ENCODE data around the gene PKP4. TPM values are rescaled to one million over a fixed set of nuclear protein-coding genes. Genes with fewer than 3 reads are reported as not detected.

The PKP4 gene
- total and polyA plus RNA-seq, 9 of the 15 experiments (the other 6 are each of a cell fraction or from before 2014, with no cell fraction given) = 24.6 to 99.1 (median 74.0) TPM

DNA sequence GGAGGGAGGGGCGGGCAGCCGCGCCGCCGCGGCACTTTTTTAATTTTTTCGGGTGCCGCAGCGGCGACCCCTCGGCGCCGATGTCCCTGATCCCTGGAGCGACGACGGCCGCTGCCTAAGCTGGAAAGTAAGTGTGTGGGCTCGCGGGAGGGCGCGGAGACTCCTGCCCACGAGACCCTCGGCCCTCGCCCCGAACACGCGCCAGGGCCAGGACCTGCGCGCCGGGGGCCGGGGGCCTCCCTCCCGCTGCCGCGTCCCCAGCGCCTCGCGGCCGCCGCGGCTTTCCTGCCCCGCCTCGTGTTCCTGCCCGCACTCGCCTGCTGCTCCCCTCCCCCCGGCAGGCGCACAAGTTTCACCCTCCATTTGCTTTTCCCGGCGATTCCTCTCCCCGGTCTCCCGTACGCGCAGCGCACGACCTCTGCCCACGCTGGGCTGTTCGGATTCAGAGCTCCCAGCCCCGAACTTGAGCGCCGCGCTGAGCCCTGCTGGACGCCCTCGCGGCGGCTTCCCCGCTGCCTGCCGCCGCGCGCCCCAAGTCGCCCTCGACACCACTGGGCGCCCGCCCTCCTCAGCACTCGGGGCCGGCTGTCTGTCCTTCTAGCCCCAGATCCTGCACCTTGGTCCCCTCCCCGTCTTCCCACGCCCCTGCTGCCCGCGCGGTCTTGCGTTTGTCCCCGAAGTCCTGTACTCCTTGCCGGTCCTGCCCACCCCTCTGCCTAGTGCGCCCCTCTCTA is 507 bp downstream of the PKP4 start (continued):
- no peak for TF ChIP-seq PURB (CRISPR knock-in tag; IDR thresholded peaks at IDR 0.05; ENCODE audit: low read depth)
- no peak for TF ChIP-seq BMI1 (IDR thresholded peaks at IDR 0.05; ENCODE audit: low read length)
- no peak for TF ChIP-seq NFATC3 (IDR thresholded peaks at IDR 0.05)
- no peak for TF ChIP-seq CHCHD3 (CRISPR knock-in tag; IDR thresholded peaks at IDR 0.05)
- TF ChIP-seq, protein P1, sequence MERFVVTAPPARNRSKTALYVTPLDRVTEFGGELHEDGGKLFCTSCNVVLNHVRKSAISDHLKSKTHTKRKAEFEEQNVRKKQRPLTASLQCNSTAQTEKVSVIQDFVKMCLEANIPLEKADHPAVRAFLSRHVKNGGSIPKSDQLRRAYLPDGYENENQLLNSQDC (CRISPR knock-in tag; IDR thresholded peaks at IDR 0.05) = no peak
- no peak for TF ChIP-seq SRSF7 (optimal IDR thresholded peaks at IDR 0.05; ENCODE audit: low read depth, low read length)
- TF ChIP-seq, protein P2, sequence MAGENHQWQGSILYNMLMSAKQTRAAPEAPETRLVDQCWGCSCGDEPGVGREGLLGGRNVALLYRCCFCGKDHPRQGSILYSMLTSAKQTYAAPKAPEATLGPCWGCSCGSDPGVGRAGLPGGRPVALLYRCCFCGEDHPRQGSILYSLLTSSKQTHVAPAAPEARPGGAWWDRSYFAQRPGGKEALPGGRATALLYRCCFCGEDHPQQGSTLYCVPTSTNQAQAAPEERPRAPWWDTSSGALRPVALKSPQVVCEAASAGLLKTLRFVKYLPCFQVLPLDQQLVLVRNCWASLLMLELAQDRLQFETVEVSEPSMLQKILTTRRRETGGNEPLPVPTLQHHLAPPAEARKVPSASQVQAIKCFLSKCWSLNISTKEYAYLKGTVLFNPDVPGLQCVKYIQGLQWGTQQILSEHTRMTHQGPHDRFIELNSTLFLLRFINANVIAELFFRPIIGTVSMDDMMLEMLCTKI (IDR thresholded peaks at IDR 0.05; ENCODE audit: partially characterized antibody) = no peak
- no peak for TF ChIP-seq TRIM28 (IDR thresholded peaks at IDR 0.05)
- TF ChIP-seq HLTF (IDR thresholded peaks at IDR 0.05) = peak; percentile 47; the same call in 1 of the 2 replicates
- TF ChIP-seq, protein P3, sequence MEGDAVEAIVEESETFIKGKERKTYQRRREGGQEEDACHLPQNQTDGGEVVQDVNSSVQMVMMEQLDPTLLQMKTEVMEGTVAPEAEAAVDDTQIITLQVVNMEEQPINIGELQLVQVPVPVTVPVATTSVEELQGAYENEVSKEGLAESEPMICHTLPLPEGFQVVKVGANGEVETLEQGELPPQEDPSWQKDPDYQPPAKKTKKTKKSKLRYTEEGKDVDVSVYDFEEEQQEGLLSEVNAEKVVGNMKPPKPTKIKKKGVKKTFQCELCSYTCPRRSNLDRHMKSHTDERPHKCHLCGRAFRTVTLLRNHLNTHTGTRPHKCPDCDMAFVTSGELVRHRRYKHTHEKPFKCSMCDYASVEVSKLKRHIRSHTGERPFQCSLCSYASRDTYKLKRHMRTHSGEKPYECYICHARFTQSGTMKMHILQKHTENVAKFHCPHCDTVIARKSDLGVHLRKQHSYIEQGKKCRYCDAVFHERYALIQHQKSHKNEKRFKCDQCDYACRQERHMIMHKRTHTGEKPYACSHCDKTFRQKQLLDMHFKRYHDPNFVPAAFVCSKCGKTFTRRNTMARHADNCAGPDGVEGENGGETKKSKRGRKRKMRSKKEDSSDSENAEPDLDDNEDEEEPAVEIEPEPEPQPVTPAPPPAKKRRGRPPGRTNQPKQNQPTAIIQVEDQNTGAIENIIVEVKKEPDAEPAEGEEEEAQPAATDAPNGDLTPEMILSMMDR (IDR thresholded peaks at IDR 0.05 in 2 of 3, conservative IDR thresholded peaks at IDR 0.05 in 1 of 3; ENCODE audit: insufficient read depth in 2 of 3, low read depth in 1 of 3, low read length in 3 of 3) = peak in 1 of 3 experiments; percentile 13; a peak in 3 of 6 replicates
- TF ChIP-seq KDM2B (CRISPR knock-in tag; IDR thresholded peaks at IDR 0.05) = no peak
- no peak for TF ChIP-seq ZFP1 (CRISPR knock-in tag; IDR thresholded peaks at IDR 0.05)
- no peak for TF ChIP-seq ZFPM2 (CRISPR knock-in tag; IDR thresholded peaks at IDR 0.05)
- TF ChIP-seq NCOA6 (IDR thresholded peaks at IDR 0.05) = no peak
- no peak for TF ChIP-seq HNRNPH1 (optimal IDR thresholded peaks at IDR 0.05; ENCODE audit: low read depth, low read length)
- TF ChIP-seq ZNF23 (CRISPR knock-in tag; IDR thresholded peaks at IDR 0.05) = no peak
- TF ChIP-seq BRCA1 (IDR thresholded peaks at IDR 0.05) = no peak
- no peak for TF ChIP-seq BRCA1 (CRISPR knock-in tag; IDR thresholded peaks at IDR 0.05)
- no peak for TF ChIP-seq KHSRP (IDR thresholded peaks at IDR 0.05)
- no peak for TF ChIP-seq SRF (CRISPR knock-in tag; IDR thresholded peaks at IDR 0.05)
- TF ChIP-seq NELFE (IDR thresholded peaks at IDR 0.05; ENCODE audit: insufficient read depth, insufficient read length) = no peak
- TF ChIP-seq MBD2 (IDR thresholded peaks at IDR 0.05; ENCODE audit: borderline replicate concordance, low read depth) = no peak; the same call in 1 of the 2 replicates
- TF ChIP-seq NEUROD1 (IDR thresholded peaks at IDR 0.05; ENCODE audit: borderline replicate concordance, low read depth, low read length, partially characterized antibody) = no peak
- TF ChIP-seq ZNF212 (CRISPR knock-in tag; IDR thresholded peaks at IDR 0.05) = no peak
- no peak for TF ChIP-seq BACH1 (tag; IDR thresholded peaks at IDR 0.05)
- no peak for TF ChIP-seq BDP1 (IDR thresholded peaks at IDR 0.05; ENCODE audit: insufficient read depth, insufficient read length)
- no peak for TF ChIP-seq HDGF (IDR thresholded peaks at IDR 0.05)
- no peak for TF ChIP-seq SMAD2 (IDR thresholded peaks at IDR 0.05; ENCODE audit: low read depth, low read length)
- TF ChIP-seq LARP7 (IDR thresholded peaks at IDR 0.05) = no peak
- TF ChIP-seq XRCC5 (IDR thresholded peaks at IDR 0.05; ENCODE audit: low read depth, low read length) = 0 out of 2 replicates have a peak, but pooled peaks have one; percentile 39
